Testis (tissue), 3 donors: ENCODE measurements around the gene ATMIN. TPM values are rescaled to one million over a fixed set of nuclear protein-coding genes. Genes with fewer than 3 reads are reported as not detected.

Experiments used
- DNase-seq: peaks from one replicate; pipeline ENCODE4 v3.0.0-alpha.2; 2019
- H3K27ac ChIP-seq, 2 donors: fragments of 200-600 bp; sonication (generic); one replicate each; pipeline ENCODE4 v1.5.1; 2019
- H3K27me3 ChIP-seq: fragments of 200-600 bp; sonication (generic); one replicate; pipeline ENCODE4 v1.5.1; 2019
- H3K36me3 ChIP-seq: fragments of 200-600 bp; sonication (generic); one replicate; pipeline ENCODE4 v1.5.1; 2017; ENCODE audit warnings: low read depth; ENCODE audit errors: missing control alignments
- H3K4me1 ChIP-seq: fragments of 200-600 bp; sonication (generic); one replicate; pipeline ENCODE4 v1.5.1; 2019
- H3K4me3 ChIP-seq, 2 donors: fragments of 200-600 bp; sonication (generic); one replicate each; pipeline ENCODE4 v1.5.1; 2017 to 2019
- H3K9me3 ChIP-seq: fragments of 200-600 bp; sonication (generic); one replicate; pipeline ENCODE4 v1.5.1; 2017
- POLR2A ChIP-seq: fragments of 450-650 bp; IDR thresholded peaks from one replicate; pipeline ENCODE4 v1.6.1; 2017; ENCODE audit warnings: antibody characterized with exemption, mild to moderate bottlenecking, moderate library complexity
- WGBS, 2 donors: methylation state at CpG; one replicate each; pipeline ENCODE4 v1.1.5; 2018; 5-methylcytosine and 5-hydroxymethylcytosine counted together
- intact Hi-C: fragments of 100-400 bp; cut with DNase I; formaldehyde crosslinking; loops from one replicate; pipeline ENCODE4 v1.15.1; 2023; ENCODE audit warnings: low total_unique reads
- polyA plus RNA-seq: library from polyadenylated mRNA; stranded (reverse); fragments of 350-450 nt; fragmentation: Illumina TruSeq; extraction: RNeasy Lipid Tissue Mini Kit (QIAGEN cat#74804); gene quantifications from one replicate; pipeline ENCODE4 v1.2.3, GENCODE V29; 2014; ENCODE audit warnings: low read depth, low replicate concordance; ENCODE audit not compliant: insufficient read depth
- total RNA-seq, 2 donors: library from RNA; depleted of rRNA; stranded (reverse); fragments of >200 nt; gene quantifications; one replicate each; pipeline ENCODE4 v1.2.3, GENCODE V29; 2016
- TF ChIP-seq, protein P1 (sequence below), 3 experiments: fragments of 450-650 bp in 2 of 3; fragments of 200-600 bp in 1 of 3; sonication (generic) in 1 of 3; IDR thresholded peaks; one replicate each; pipeline ENCODE4 v1.5.1; 2016 to 2019; ENCODE audit warnings: antibody characterized with exemption in 3 of 3, mild to moderate bottlenecking in 2 of 3, moderate library complexity in 1 of 3

The ATMIN gene
- total and polyA plus RNA-seq, 3 donors from 2014 or later, result 53.6 to 97.3 (median 65.2) TPM

DNA sequence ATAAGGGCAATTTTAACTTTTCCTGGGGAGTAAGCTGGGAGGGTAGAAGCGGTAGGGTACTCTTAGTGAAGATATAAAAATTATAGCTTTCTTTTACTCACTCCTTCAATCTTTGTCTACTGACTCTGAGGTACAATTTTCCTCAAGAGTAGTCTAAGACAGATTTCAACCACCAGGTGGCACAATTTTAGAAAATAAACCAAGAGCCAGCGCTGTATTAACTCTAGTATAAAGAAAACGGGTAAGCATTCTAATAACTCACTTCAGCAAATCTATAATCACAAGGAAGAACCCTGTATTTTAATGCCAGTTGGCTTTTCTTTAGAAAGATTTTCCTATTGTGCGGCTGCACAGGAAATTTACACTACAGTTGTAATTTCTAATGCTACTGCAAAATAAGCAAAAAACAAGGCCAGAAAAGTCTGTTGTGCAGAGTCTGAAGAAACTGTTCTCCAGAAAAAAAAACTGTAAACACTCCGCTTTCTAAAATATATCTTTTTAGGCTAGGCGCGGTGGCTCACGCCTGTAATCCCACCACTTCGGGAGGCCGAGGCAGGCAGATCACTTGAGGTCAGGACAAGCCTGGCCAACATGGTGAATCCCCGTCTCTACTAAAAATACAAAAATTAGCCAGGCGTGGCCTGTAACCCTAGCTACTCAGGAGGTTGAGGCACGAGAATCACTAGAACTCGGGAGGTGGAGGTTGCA is 30.8 kb upstream of the ATMIN start:
- no peak for TF ChIP-seq POLR2A
- TF ChIP-seq, protein P1, sequence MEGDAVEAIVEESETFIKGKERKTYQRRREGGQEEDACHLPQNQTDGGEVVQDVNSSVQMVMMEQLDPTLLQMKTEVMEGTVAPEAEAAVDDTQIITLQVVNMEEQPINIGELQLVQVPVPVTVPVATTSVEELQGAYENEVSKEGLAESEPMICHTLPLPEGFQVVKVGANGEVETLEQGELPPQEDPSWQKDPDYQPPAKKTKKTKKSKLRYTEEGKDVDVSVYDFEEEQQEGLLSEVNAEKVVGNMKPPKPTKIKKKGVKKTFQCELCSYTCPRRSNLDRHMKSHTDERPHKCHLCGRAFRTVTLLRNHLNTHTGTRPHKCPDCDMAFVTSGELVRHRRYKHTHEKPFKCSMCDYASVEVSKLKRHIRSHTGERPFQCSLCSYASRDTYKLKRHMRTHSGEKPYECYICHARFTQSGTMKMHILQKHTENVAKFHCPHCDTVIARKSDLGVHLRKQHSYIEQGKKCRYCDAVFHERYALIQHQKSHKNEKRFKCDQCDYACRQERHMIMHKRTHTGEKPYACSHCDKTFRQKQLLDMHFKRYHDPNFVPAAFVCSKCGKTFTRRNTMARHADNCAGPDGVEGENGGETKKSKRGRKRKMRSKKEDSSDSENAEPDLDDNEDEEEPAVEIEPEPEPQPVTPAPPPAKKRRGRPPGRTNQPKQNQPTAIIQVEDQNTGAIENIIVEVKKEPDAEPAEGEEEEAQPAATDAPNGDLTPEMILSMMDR (IDR thresholded peaks at IDR 0.05), result peak; percentile 57 to 75 (median 59)
- whole genome bisulfite sequencing, 2 donors, result 23 to 27% methylated on average over 14 of the region's 14 CpGs
- Histone ChIP-seq H3K27ac (peak overlapping the region in 1 of 2 donors; percentile 57), H3K9me3 (no peaks in the 10 kb centered on the region), H3K4me3 (peak overlapping the region in 1 of 2 donors; percentile 96), H3K4me1 (peaks cover 15% of the 10 kb centered on the region), H3K36me3 (no peaks in the 10 kb centered on the region), H3K27me3 (no peaks in the 10 kb centered on the region)
- intact Hi-C loops, result no loop called here
- peak; percentile 37 for DNase-seq

DNA sequence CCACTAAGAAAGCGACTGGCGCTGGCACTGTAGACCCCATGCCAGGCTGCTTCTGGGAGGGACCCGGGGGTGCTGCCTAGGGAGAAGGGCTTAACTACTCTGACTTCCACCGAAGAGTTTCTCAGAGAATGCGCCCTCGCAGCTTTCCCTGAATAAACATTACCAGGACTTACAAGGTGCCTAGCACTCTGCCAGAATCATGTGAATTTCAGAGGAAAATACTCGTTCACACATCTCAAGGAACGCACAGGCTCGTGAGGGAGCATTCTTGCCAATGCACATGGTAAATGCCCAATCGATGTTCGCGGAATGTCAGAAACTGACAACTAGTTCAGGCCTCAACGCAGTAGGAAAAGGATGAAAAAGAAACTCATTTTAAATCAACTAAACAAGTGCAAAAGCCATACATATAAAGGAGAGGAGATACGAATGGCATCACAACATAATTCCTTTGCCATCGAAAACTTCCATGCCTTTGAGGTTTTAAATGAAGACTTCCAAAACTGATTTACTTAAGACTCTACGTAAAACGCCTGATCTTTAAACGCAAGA is 30.0 kb upstream of the ATMIN start:
- 15 to 18% methylated on average over 14 to 18 of the region's 18 CpGs for WGBS, 2 donors
- Histone ChIP-seq H3K36me3 (no peaks in the 10 kb centered on the region), H3K27ac (peak overlapping the region in 1 of 2 donors; percentile 99), H3K4me1 (peaks cover 15% of the 10 kb centered on the region), H3K9me3 (no peaks in the 10 kb centered on the region), H3K27me3 (no peaks in the 10 kb centered on the region), H3K4me3 (peak overlapping the region; percentile 96 to 97)
- peak; percentile 20 for DNase-seq
- TF ChIP-seq, protein P1 (IDR thresholded peaks at IDR 0.05), result no peak
- TF ChIP-seq POLR2A, result no peak
- intact Hi-C loops, result no loop called here

DNA sequence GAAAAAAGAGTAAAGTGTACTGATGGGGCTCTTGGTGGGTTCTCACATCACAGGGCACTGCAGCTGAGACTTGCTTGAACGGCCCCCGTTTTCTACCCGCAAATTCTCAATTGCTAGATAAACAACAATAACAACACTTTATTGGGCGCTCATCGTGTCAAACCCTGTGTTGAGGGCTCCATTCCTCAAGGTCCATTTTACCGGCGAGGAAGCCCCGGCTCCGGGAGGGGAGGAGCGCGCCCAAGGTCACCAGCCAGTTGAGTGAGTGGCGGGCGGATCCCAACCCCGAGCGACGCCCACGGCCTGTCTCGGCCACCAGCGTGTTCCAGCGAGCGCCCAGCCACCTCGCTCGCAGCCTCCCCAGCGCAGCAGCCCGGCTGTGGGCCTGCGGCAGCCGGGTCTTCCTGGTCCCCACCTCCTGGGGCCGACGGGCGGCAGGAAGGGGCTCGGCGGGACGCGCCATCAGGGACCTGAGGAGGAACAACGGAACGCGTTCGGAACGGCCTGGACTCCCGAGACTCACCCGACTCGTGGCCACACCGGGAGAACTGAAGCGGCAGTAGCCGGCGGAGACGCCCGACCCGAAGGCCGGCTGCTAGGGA is 29.3 kb upstream of the ATMIN start:
- intact Hi-C loops, result no loop called here
- H3K27me3 ChIP-seq, result no peaks in the 10 kb centered on the region
- H3K4me1 ChIP-seq, result peaks cover 15% of the 10 kb centered on the region
- peak overlapping the region; percentile 94 to 99 for H3K27ac ChIP-seq
- no peaks in the 10 kb centered on the region for H3K36me3 ChIP-seq
- H3K4me3 ChIP-seq, result peak overlapping the region; percentile 96 to 97
- 0% methylated on average over 7 to 49 of the region's 50 CpGs for WGBS, 2 donors
- no peak for TF ChIP-seq POLR2A
- no peaks in the 10 kb centered on the region for H3K9me3 ChIP-seq
- DNase-seq, result peak; percentile 75

DNA sequence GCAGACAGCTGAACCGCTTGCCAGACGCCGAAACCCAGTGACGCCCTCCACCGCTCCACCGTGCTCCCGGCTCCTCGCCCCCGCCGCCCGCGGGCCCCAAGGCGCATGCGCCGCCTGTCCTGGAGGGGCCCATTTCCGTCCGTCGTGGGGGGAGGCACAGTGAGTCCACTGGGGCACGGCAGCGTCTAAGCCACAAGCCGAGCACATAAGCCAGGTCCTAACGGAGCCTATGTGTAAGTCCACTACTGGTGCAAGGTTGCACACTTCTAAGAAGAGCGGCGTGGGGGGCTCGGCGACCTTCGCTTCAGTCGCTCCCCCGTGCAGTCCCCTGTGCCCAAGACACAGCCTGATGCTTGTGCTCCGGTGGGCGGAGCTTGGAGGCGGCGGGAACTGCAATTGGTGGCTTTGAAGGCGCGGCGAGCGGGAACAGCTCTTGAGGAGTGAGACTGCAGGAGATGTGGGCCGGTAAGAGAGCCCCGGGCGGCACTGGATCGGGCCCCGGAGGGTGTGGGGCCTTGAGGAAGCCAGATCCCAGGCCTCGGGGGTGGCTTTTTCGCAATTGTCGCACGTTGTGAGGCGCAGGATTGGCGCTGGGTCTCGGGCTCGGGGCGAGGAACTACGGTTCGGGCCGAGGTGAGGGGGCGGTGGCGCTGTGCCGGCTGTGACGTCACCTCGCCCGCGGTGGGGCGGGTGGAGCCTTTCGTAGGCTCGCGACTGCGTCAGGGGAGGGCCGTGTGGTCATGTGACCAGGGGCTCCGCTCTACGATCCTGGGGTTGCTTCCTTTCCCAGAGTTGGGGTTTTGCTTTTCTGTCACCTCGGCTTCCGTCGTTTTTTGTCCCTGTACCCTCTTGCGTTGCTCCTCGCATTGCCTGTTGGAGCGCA is 28.6 kb upstream of the ATMIN start, which contains the start of the genes CENPN and CMC2:
Gene CENPN (plus strand): TSS at position 402 of the 883 bp plus-strand sequence. CDS start 4,726 bp downstream, outside the sequence.
Gene CMC2 (minus strand): TSS at position 73 of the 883 bp plus-strand sequence. CDS start 9,491 bp downstream, outside the sequence.
- Histone ChIP-seq H3K27ac (peak within 1 kb of the TSS; percentile 94 to 99), H3K27me3 (no peaks in the 10 kb centered on the region), H3K36me3 (no peaks in the 10 kb centered on the region), H3K4me3 (peak within 1 kb of the TSS; percentile 96 to 97), H3K4me1 (peaks cover 15% of the 10 kb centered on the region), H3K9me3 (no peaks in the 10 kb centered on the region)
- TF ChIP-seq POLR2A, result peak; percentile 54
- TF ChIP-seq, protein P1 (IDR thresholded peaks at IDR 0.05), result peak in 2 of 3 experiments; percentile 17 to 50
- peak; percentile 99 for DNase-seq
- intact Hi-C loops, result no loop called here
- WGBS, 2 donors, result 1% methylated on average over 24 to 70 of the region's 75 CpGs
